Vagina (tissue), 2 donors: ENCODE results near the gene SULT1A1. TPM values are rescaled to one million over a fixed set of nuclear protein-coding genes. Genes with fewer than 3 reads are reported as not detected.
"Not testable (repeated sequence)": the region's sequence is repeated elsewhere in the genome, so short reads cannot be mapped to it uniquely, and the experiment has no call there.

Experiments
- DNase-seq, 2 donors: peaks; one replicate each; pipeline ENCODE4 v3.0.0-alpha.2; 2017; ENCODE audit errors: extremely low spot score in 2 of 2
- H3K27ac ChIP-seq: fragments of 200-600 bp; sonication (generic); one replicate; pipeline ENCODE4 v1.5.1; 2019
- H3K27me3 ChIP-seq: fragments of 200-600 bp; sonication (generic); one replicate; pipeline ENCODE4 v1.5.1; 2019
- H3K36me3 ChIP-seq, 2 donors: fragments of 200-600 bp; sonication (generic); one replicate each; pipeline ENCODE4 v1.5.1; 2017 to 2019
- H3K4me1 ChIP-seq: fragments of 200-600 bp; sonication (generic); one replicate; pipeline ENCODE4 v1.5.1; 2019
- H3K4me3 ChIP-seq, 2 donors: fragments of 200-600 bp; sonication (generic); 1 replicate in 1 of 2; 2 replicates in 1 of 2; pipeline ENCODE4 v1.5.1; 2016 to 2019
- H3K9me3 ChIP-seq: fragments of 200-600 bp; sonication (generic); one replicate; pipeline ENCODE4 v1.5.1; 2019
- POLR2A ChIP-seq, 2 donors: fragments of 450-650 bp; IDR thresholded peaks; one replicate each; pipeline ENCODE4 v1.6.1; 2017; ENCODE audit warnings: antibody characterized with exemption in 2 of 2, mild to moderate bottlenecking in 2 of 2, moderate library complexity in 2 of 2
- POLR2AphosphoS5 ChIP-seq, 2 donors: sonication (generic); formaldehyde crosslinking; IDR thresholded peaks; one replicate each; pipeline ENCODE4 v1.9.0; 2017; ENCODE audit warnings: antibody characterized with exemption in 2 of 2, mild to moderate bottlenecking in 2 of 2, low read depth in 1 of 2; ENCODE audit not compliant: insufficient read depth in 1 of 2
- intact Hi-C: fragments of 100-400 bp; cut with DNase I; formaldehyde crosslinking; loops from one replicate; pipeline ENCODE4 v1.15.1; 2023
- total RNA-seq: library from RNA; depleted of rRNA; stranded (reverse); fragments of >200 nt; gene quantifications from one replicate; pipeline ENCODE4 v1.2.3, GENCODE V29; 2016
- TF ChIP-seq, protein P1 (sequence below), 3 experiments: fragments of 450-650 bp in 2 of 3; fragments of 200-600 bp in 1 of 3; sonication (generic) in 1 of 3; IDR thresholded peaks; one replicate each; pipeline ENCODE4 v1.5.1; 2017 to 2019; ENCODE audit warnings: antibody characterized with exemption in 3 of 3, mild to moderate bottlenecking in 2 of 3, moderate library complexity in 2 of 3

SULT1A1 gene
- total RNA-seq, 1 donor from 2014 or later = 11.5 TPM

GRCh38 chr16:28612359-28613280 lies 2.8 kb upstream of the SULT1A1 start:
- H3K4me3 ChIP-seq, H3K27me3 ChIP-seq, H3K27ac ChIP-seq, DNase-seq, H3K4me1 ChIP-seq, H3K9me3 ChIP-seq, H3K36me3 ChIP-seq, intact Hi-C loops: not testable (repeated sequence)

DNA sequence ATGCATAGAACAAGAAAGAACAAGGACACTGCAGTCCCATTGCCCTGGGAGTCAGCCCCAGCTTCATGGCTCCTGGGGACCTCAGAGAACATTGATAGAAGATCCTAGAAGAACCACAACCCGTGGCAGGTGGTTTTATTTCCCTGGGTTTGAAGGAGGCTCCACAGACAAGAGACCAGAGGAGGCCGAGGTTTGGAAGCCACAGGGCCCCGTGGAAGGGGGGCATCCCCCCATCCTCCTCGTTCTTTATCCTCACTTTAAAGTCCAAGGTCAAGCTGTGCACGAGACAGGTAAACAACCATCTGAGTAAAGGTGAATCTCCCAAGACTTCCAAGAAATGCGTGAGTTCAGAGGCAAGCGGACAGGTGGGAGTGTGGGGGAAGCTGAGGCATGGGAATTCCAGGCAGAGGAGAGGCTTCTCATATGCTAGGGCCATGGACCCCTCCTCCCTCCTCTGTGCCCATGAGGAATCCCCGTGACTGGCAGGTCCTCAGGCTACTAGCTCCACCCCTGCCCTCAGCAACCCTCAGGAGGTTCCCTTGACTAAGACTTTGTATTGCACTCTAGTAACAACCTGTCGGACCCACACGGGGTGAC lies 849 bp upstream of the SULT1A1 start:
- Histone ChIP-seq H3K36me3 (no peaks in the 10 kb centered on the region), H3K9me3 (no peaks in the 10 kb centered on the region), H3K27ac (no peak overlapping the region), H3K4me3 (no peak overlapping the region), H3K4me1 (peaks cover 9% of the 10 kb centered on the region), H3K27me3 (no peaks in the 10 kb centered on the region)
- DNase-seq = peak in 1 of 2 donors; percentile 92
- TF ChIP-seq, protein P1, sequence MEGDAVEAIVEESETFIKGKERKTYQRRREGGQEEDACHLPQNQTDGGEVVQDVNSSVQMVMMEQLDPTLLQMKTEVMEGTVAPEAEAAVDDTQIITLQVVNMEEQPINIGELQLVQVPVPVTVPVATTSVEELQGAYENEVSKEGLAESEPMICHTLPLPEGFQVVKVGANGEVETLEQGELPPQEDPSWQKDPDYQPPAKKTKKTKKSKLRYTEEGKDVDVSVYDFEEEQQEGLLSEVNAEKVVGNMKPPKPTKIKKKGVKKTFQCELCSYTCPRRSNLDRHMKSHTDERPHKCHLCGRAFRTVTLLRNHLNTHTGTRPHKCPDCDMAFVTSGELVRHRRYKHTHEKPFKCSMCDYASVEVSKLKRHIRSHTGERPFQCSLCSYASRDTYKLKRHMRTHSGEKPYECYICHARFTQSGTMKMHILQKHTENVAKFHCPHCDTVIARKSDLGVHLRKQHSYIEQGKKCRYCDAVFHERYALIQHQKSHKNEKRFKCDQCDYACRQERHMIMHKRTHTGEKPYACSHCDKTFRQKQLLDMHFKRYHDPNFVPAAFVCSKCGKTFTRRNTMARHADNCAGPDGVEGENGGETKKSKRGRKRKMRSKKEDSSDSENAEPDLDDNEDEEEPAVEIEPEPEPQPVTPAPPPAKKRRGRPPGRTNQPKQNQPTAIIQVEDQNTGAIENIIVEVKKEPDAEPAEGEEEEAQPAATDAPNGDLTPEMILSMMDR (IDR thresholded peaks at IDR 0.05) = no peak
- TF ChIP-seq POLR2AphosphoS5 (IDR thresholded peaks at IDR 0.05; ENCODE audit: insufficient read depth in 1 of 2, low read depth in 1 of 2) (no peak), POLR2A (IDR thresholded peaks at IDR 0.05) (no peak)
- intact Hi-C loops = no loop called here

- peak overlapping the region in 1 of 2 donors; percentile 18 for H3K4me3 ChIP-seq
- H3K27me3 ChIP-seq, H3K4me1 ChIP-seq, intact Hi-C loops, H3K9me3 ChIP-seq, H3K36me3 ChIP-seq, H3K27ac ChIP-seq: not testable (repeated sequence)
- DNase-seq = peak in 1 of 2 donors; percentile 88
Measured at GRCh38 chr16:28608867-28609596, 812 bp downstream of the SULT1A1 start.

GRCh38 chr16:28608496-28608808 lies 1.4 kb downstream of the SULT1A1 start:
- H3K36me3 ChIP-seq, intact Hi-C loops: not testable (repeated sequence)
- peak in 1 of 2 donors; percentile 86 for DNase-seq

GRCh38 chr16:28607681-28608495 lies 2.0 kb downstream of the SULT1A1 start:
- DNase-seq, H3K4me3 ChIP-seq, H3K9me3 ChIP-seq, intact Hi-C loops, H3K27ac ChIP-seq, H3K27me3 ChIP-seq, H3K4me1 ChIP-seq, H3K36me3 ChIP-seq: not testable (repeated sequence)

More at GRCh38 chr16:28608496-28608808, 1.4 kb downstream of the SULT1A1 start:
- H3K4me3 ChIP-seq, H3K27me3 ChIP-seq, H3K4me1 ChIP-seq, H3K27ac ChIP-seq, H3K9me3 ChIP-seq: not testable (repeated sequence)

DNA sequence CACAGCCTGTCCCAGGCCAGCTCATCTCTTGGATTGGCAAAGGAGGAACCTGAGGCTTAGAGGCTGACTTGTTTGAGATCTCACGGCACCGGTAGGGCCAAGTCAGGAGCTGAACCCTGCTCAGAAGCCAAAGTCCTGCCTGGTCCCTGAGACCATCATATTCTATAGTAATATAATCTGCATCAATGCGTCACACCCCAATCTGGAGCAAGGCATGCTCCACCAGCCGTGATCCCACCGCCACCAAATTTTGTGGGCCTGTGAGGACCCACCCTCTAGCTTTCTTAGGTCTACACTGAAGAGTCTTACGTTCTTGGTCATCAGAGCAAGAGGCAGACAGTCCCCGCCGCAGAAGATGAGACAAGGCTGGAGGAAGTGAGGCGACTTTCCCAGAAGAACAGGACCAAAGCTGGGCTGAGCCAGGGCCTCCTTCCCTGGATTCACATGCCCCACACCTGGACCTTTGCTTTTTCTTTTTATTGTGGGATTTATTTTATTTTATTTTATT lies 2.7 kb downstream of the SULT1A1 start:
- Histone ChIP-seq H3K4me1 (peaks cover 9% of the 10 kb centered on the region), H3K4me3 (no peak overlapping the region), H3K27ac (no peak overlapping the region), H3K36me3 (no peaks in the 10 kb centered on the region), H3K9me3 (no peaks in the 10 kb centered on the region), H3K27me3 (no peaks in the 10 kb centered on the region)
- intact Hi-C loops = no loop called here
- TF ChIP-seq, protein P1 (IDR thresholded peaks at IDR 0.05) = no peak
- TF ChIP-seq POLR2A (IDR thresholded peaks at IDR 0.05) = no peak
- DNase-seq = no peak
